UCSD-AML1 (cell line): ENCODE measurements around the gene DPP3.
A peak's percentile ranks its signal among the peaks of the same experiment; 100 is the strongest.
"Not testable (repeated sequence)": the region's sequence is repeated elsewhere in the genome, so short reads cannot be mapped to it uniquely, and the experiment has no call there.

ENCODE experiments used
- DNase-seq: peaks from one replicate; lab custom pipeline; 2025; ENCODE audit not compliant: unreplicated experiment; lab: John Stamatoyannopoulos, UW

Gene DPP3

DNA sequence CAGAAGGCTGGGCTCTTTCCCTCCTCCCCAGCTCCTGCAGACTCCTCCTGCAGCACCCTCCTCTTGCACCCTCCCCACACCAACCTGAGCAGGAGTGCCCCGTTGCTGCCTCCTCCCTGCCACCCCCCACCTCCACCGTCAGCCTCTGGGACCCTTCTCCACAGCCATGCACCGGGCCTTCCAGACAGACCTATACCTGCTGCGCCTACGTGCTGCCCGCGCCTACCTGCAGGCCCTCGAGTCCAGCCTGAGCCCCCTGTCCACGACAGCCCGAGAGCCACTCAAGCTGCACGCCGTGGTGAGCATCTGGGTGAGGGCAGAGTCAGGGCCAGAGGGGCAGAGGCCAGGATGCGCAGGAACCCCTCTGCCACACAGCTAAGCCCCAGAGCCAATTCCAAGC, 49.4 kb downstream of the DPP3 start:
- DNase-seq = no peak

DNA sequence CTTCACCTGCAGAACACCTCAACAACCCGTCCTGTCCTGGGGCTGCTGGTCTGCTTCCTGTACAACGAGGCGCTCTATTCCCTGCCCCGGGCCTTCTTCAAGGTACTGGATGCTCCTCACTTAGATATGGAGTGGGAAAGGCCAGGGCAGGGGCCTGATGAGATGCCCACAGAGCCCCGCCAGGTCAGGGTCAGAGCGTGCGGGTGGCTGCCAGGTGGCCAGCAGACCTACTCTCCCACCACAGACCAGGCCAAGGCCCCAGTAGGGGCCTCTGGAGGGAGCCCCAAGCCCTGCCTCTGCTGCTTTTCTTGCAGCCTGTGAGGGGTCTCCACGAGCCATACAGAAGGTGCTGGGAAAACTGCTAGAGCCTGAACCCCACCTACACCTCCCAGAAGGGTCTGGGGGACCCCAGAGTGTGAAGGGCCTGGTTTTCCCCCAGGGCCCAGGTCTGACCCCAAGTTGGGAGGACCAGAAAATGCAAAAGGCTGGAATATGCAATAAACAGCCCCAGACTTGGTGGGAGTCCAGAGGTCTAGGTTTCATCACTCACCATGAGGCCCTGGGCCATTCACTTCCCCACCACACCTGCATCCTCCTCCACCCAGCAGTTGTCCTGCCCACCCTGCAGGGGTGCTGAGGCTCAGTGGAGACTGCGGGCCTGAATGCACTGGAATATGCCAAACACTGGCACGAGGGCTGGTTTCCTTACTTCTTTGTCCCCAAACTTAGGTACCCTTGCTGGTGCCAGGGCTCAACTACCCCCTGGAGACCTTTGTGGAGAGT, 50.9 kb downstream of the DPP3 start:
- DNase-seq = no peak

DNA sequence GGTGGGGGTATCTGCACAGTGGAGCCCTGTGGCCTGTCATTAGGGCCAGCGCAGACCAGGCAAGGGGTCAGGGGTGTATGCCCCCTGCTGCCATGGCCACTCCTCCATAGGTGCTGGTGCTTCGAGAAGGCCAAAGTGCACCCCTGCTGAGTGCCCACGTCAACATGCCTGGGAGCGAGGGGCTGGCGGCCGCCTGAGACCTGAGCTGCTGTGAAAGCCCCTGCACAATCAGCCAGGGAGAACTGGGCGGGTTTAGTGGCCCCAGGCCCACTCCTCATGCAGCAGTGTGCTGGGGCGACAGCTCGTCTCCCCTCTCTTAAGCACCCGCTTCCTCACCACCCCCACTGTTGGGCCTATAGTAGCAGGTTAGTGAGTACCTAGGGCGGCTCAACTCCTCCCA, 51.6 kb downstream of the DPP3 start:
- no peak for DNase-seq

DNA sequence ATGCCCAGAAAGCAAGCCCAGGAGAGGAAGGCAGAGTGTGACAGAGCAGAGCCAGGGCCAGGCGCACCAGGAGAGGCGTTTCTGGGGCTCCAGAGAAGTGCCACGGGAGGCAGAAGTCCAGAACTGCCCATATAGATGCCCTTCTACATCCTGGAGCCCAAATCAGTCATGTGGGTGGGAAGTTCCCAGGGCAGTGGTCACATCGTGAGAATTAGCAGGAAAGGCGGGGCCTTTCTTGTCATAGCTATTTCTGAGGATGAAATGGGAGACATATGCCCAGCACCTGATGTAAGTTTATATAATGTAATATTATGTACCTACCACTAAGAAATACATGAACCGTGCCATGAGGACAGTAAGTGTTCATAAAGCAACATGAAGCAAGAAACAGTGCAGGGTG, 52.5 kb downstream of the DPP3 start:
- DNase-seq = no peak

DNA sequence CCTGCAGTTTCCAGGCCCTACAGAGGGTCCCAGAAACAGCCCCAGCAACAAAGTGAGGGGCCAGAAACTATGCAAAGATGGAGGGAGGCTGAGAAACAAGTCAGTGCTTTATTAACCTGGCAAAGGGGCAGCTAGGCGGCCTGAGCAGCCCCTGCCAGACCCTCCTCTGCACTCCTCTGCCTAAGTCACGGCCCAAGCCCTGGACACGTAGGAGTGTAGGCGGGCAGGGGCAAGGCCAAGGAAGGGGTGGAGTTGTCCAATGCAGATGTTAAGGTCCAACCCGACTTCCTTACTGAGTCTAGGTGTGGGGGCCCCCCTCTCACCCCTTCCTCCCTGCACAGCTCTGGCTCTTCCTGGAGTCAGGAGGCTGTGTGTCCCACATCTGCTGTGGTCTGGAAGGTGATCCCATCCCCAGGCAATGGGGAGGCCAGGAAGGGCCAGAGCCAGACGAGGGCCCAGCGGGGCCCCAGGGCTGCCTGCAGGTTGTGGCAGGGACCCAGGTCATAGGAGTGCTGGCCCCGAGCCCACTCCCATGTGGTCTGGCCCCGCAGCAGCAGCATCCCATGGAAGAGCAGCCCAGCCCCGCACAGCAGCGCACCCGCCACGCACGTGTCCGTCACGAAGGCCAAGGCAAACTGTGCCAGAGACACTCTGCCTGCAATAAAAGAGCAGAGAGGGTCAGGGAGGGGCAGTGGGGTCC, 59.1 kb downstream of the DPP3 start:
- DNase-seq = no peak

DNA sequence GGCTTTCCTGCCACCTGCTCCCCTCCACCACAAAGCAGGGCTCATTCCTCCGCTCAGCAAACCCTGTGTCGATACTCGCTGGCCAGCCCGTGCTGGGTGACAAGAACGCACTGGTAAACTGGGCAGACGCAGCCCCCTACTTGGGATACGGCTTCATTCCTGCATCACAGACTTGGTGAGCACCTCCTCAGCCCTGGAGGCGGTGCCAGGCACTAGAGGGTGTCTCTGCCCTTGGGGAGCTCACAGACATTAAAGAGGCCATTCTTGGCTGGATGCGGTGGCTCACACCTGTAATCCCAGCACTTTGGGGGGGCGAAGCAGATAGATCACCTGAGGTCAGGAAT, 59.6 kb downstream of the DPP3 start:
- no peak for DNase-seq

DNA sequence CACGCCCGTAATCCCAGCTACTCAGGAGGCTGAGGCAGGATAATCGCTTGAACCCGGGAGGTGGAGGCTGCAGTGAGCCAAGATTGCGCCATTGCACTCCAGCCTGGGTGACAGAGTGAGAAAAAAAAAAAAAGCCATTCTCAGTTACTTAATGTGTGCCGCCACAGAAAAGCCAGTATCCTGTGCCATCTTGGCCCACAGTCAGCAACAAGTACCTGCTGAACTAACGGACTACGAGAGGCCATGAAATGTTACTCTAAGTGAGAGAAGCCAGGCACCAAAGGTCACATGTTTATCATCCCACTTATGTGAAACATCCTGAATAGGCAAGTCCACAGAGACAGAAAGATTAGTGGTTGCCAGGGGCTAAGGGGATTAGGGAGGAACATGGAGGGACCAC, 60.4 kb downstream of the DPP3 start:
- not testable (repeated sequence) for DNase-seq

DNA sequence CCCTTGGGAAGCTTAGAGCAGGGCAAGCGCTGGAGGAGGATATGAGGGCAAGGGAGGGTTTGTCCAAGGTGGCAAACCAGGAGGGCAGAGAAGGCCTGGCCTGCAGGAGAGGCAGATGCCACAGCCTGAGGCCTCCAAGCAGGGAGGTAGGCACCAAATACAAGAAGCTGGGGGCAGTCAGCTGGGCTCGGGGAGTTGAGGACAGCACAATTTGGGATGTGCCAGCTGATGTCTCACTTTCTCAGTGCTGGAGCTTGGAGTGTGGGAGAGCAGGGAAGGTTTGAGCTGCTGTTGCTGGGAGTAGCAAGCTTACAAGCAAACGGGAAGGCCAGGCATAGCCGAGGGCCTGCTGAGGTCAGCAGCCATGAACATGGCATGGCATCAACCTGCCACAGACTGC, 61.7 kb downstream of the DPP3 start:
- DNase-seq = no peak

DNA sequence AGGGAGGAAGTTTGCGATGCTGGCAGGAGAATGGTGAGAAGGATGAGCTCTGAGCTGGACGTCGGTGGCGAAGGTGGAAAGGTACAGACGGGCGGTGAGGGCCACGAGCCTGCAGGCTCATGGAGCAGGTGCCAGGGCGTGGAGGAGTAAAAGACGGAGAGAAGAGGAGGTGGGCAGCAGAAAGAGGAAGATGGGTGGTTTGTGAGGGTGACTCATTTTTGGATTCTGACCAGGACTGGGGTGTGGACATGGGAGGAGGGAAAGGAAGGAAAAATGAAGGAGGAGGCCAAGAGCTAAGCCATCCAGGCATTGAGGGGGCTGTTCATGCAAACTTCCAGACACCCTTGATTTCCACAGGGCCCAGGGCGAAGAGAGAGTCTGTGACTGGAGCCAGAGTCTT, 62.1 kb downstream of the DPP3 start:
- DNase-seq = no peak

DNA sequence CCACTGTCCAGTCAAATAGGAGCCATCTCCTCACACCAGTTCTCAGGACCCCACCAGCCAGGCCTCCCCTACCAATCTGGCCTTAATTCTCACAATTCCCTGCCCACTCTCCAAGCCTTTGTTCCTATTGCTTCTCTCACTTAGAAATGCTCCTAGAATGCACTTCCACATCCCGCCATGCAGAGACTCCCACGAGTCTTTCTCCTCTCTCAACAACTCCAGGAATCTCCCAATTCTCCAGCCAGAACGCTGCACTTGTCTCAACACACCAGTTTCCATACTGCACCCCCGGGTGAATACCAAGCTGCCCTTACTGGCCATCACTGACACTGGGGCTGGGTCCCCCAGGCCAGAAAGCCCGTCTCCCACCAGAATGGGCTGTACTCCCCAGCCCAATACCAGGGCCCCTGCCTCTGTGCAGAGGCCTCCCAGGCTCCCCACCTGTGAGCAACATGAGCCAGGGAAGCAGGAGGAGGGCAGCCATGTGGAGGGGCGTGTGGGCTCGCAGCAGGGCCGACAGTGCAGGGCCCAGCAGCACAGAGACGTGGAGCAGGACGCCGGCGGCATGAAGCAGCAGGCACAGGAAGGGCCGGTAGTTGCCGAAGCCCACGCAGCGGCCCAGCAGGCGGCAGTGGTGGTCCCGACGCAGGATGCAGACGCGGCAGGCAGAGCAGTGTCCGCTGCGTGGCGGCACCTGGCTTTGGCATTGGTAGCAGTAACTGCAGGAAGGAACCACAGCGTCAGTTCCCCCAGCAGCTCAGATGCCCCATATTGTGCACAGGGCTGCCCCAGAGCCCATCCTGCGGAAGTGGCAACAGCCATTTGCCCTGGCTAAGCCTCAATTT, 63.3 kb downstream of the DPP3 start:
- DNase-seq = peak; percentile 86

DNA sequence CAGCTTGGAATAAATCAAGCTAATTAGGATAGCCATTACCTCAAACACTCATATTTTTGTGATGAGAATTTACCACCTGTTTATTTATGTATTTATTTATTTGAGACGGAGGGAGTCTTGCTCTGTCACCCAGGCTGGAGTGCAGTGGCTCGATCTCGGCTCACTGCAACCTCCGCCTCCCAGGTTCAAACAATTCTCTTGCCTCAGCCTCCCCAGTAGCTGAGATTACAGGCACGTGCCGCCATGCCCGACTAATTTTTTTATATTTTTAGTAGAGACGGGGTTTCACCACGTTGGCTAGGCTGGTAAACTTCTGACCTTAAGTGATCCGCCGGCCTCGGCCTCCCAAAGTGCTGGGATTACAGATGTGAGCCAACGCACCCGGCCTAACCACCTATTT, 64.7 kb downstream of the DPP3 start:
- DNase-seq = not testable (repeated sequence)

DNA sequence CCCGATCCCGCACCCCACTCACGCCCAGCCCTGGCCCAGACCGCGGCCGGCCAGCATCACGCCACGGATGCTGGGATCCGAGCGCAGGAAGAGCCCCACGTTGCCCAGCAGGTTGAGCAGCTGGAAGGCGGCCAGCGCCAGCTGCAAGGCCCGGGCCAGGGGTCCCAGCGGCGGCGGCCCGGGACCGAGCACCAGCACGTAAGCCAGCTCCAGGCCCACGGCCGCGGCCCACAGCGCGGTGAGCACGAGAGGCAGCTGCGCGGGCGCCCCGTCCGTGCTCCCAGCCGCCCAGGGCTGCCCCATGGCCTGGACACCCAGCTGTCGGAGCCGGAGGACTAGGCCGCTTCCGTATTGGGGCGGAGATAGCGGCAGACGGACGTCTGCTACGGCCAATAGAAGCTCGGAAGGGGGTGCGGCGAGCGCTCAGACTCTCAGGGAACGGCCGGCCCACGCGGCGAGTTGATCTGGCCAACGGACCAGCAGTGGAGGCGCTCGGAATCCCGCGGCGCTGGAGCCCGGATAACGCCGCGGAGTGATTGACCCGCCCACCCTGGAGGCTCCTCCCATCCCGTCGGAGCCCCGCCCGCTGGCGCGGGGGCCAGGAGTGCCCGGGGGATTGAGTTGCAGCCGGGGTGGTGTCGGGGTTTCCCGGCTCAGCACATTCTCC, 65.6 kb downstream of the DPP3 start, which contains the start of gene ZDHHC24:
ZDHHC24 (minus strand) TSS at position 348 of the 667 bp plus-strand sequence; CDS start at position 303, 45 bp downstream.
- peak; percentile 97 for DNase-seq

DNA sequence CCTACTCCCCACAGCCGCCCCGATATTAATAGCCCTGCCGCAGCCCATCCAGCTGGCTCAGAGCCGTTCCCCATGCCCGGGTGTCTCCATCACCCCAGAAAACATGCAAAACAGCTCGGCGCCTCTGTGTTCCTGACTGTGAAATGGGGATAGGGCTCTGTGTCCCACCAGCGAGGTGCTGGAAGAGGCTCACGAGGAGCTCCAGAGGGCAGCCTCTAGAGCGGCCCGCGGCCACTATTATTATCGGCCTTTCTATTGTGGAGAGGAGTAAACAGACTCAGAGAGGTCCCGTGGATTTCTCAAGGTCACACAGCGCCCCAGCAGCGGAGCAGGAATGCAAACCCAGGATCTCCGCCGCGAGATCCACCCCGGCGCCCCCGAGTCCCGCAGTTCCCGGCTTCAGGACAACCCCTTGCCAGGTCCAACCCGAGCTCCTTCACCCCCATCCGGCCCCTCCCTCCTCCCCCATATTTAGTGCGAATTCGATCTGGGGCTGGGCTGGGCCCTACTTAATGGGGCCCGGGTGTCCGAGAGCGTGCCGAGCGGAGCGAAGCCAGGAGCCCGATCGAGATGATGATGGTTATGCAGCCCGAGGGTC, 66.2 kb downstream of the DPP3 start, which contains the start of gene ACTN3:
ACTN3 (plus strand) TSS at position 536 of the 598 bp plus-strand sequence; CDS start at position 571, 35 bp downstream.
- DNase-seq = no peak

DNA sequence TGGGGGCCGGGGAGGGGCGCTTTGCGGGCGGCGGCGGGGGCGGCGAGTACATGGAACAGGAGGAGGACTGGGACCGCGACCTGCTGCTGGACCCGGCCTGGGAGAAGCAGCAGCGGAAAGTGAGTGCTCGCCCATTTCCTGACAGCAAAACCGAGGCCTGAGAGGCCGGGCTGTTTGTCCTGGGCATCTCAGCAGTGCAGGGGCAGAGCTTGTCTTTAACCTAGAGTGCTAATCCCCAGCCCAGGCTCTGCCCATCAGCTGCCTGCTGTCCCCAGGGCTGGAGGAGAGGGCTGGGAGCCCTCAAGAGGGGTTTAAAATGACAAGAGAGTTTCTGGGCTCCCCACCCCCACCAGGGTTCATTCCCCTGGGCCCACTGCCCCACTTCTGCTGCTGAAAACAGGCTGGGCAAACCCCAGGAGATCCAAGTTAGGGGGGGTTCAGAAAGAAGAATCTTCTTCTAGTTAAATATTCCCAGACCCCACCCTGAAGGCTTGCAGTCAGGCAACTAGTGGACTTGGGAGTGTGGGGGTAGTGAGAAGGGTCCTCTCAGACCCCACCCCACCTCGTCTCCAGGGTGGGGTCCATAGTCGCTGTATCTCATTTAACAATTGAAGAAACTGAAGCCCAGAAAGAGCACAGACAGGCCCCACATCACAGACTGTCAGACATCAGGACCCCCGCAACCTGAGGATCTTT, 66.9 kb downstream of the DPP3 start:
- DNase-seq = no peak

DNA sequence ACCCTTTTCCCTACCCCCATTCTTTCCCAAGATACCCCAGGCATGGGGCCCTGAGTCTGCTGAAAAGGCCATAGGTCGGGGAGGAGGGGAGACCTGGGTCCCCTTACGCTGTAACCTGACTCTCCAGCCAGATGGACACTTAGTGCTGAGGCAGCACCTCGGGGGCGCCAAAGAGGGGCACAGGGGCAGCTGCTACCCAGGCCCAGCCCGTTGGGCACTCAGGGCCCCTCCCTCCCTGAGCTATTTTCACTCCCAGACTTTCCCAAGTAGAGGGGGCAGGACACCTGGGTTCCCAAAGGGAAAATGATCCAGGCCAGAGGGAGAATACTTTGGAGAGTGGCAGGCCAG, 67.4 kb downstream of the DPP3 start:
- no peak for DNase-seq

DNA sequence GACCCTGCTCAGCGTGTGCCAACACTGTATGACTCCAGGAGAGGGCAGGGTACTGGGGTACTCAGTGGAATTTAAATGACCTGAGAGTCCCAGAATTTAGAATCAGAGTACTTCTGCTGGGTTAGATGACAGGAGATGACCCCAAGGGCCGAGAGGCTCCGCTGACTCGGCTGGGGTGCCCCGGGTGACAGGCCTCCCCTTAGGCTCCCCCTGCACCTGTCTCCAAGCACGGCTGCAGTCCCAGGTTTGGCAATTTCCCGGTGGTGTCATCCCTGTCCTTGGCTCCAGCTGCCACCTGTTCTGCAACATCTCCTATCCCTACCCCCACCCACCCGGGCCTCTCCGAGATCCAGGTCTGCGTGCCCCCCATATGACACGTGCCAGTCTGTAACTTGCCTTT, 67.8 kb downstream of the DPP3 start:
- no peak for DNase-seq

DNA sequence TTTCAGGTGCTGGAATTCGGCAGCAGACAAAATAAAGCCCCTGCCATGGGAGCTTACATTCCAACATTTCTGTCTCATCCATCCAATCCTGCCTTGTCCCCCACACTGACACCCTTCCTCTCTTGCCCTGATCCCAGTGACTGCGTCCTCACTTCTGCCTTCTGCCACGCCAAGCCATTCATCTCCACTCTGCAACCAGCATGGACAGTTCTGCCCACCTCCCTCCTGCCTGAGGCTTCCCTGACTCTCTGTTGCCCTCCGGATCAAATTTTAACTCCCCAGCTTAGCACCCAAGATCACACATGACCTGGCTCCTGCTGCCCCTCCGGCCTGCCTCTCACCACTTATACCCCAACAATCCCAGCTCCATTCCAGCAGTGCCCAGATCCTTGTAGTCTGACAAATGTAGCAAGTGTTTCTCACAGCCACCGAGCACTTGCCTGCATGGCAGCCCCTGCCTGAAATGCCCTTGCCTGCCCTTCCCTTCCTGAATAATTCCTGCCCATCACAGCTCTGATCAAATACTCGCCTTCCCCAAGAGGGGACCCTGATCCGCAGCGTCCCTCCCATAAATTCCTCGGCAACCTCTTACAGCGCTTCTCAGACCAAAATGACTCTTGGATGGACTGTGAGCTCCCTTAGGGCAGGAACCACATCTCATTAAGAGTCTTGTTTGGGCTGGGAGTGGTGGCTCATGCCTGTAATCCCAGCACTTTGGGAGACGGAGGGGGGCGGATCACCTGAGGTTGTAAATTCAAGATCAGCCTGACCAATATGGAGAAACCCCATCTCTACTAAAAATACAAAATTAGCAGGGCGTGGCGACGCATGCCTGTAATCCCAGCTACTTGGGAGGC, 68.8 kb downstream of the DPP3 start:
- no peak for DNase-seq

DNA sequence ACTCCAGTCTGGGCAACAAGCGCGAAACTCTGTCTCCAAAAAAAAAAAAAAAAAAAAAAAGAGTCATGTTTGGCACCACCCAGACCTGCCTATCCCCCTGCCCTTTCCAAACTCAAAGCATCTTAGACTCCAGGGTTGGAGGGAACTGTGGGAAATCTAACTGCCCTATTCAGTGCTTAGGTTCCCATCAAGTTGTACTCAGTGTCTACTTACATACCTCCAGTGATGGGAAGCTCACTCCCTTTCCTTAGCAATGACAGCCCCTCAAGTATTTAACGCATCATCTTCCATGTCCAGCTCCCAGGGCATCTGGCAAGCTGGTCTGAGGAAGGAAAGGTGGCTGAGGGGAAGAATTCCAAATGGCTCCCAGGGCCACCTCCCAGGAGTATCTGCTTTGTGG, 69.5 kb downstream of the DPP3 start:
- DNase-seq = no peak

DNA sequence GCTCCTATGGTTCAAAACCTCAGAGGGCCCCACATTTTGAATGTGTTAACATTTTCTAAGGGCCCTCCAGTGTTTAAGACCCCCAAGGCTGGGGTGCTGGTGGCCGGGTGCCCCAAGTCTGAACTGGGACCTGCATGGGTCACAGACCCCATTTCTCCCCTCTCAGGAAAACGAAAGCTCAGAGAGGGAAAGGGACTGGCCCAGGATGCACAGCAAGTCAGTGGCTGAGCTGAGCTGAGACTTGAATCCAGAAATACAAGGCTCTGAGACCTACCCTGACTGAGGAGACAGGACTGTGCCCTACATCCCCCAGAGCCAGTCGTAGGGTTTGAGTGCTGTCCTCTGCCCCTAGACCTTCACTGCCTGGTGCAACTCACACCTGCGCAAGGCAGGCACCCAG, 70.7 kb downstream of the DPP3 start:
- no peak for DNase-seq
